ENCODE results near the gene GASK1B. TPM values are rescaled to one million over a fixed set of nuclear protein-coding genes. Genes with fewer than 3 reads are reported as not detected.

The GASK1B gene
- total RNA-seq, 2 experiments from 2014 or later: 0.25 to 5.1 TPM

- H2AFZ ChIP-seq (ENCODE audit: low read length): no peak overlapping the region
- no peaks in the 10 kb centered on the region for H3K4me1 ChIP-seq (ENCODE audit: insufficient read depth, low read length, poor library complexity, severe bottlenecking)
- intact Hi-C loops (cut with micrococcal nuclease; ENCODE audit: unreplicated experiment): no loop called here
- no peak for DNase-seq (ENCODE audit: low spot score)
- no peak for TF ChIP-seq CTCF (conservative IDR thresholded peaks at IDR 0.05; ENCODE audit: low read length)
- TF ChIP-seq EZH2phosphoT487 (IDR thresholded peaks at IDR 0.05; ENCODE audit: borderline replicate concordance, low read depth, low read length): no peak
- H3K9me3 ChIP-seq (ENCODE audit: low read length): no peaks in the 10 kb centered on the region
- H3K36me3 ChIP-seq (ENCODE audit: insufficient read depth, low read length): no peaks in the 10 kb centered on the region
- no peaks in the 10 kb centered on the region for H3K9me2 ChIP-seq (ENCODE audit: insufficient read depth, low read length)
- no peak overlapping the region for H3K4me3 ChIP-seq (ENCODE audit: low read depth, low read length, poor library complexity, severe bottlenecking)
- H3K79me2 ChIP-seq (ENCODE audit: insufficient read depth, low read depth, low read length): no peaks in the 10 kb centered on the region
- ChIA-PET POLR2A (no interaction called here), CTCF (ENCODE audit: unreplicated experiment) (no interaction called here)
- H3K27ac ChIP-seq (ENCODE audit: low read depth, low read length, poor library complexity, severe bottlenecking): no peak overlapping the region
- H3K4me2 ChIP-seq (ENCODE audit: low read length): no peak overlapping the region
- BruUV-seq (replicated peaks): no TSS peak
- H4K20me1 ChIP-seq (ENCODE audit: insufficient read depth, low read length): no peaks in the 10 kb centered on the region
Observed at GRCh38 chr4:158217763-158218162, 44.9 kb upstream of the GASK1B start.

GRCh38 chr4:158214856-158215255 lies 42.0 kb upstream of the GASK1B start:
- no peak overlapping the region for H3K27ac ChIP-seq (ENCODE audit: low read depth, low read length, poor library complexity, severe bottlenecking)
- no peak overlapping the region for H3K4me2 ChIP-seq (ENCODE audit: low read length)
- H3K4me3 ChIP-seq (ENCODE audit: low read depth, low read length, poor library complexity, severe bottlenecking): no peak overlapping the region
- POLR2A ChIA-PET: no interaction called here
- H3K36me3 ChIP-seq (ENCODE audit: insufficient read depth, low read length): no peaks in the 10 kb centered on the region
- no peaks in the 10 kb centered on the region for H3K4me1 ChIP-seq (ENCODE audit: insufficient read depth, low read length, poor library complexity, severe bottlenecking)
- CTCF ChIA-PET (ENCODE audit: unreplicated experiment): no interaction called here
- H3K79me2 ChIP-seq (ENCODE audit: insufficient read depth, low read depth, low read length): no peaks in the 10 kb centered on the region
- no peak overlapping the region for H2AFZ ChIP-seq (ENCODE audit: low read length)
- no peaks in the 10 kb centered on the region for H3K9me3 ChIP-seq (ENCODE audit: low read length)
- DNase-seq (ENCODE audit: low spot score): no peak
- no peaks in the 10 kb centered on the region for H4K20me1 ChIP-seq (ENCODE audit: insufficient read depth, low read length)
- no TSS peak for BruUV-seq (replicated peaks)
- no peak for TF ChIP-seq CTCF (conservative IDR thresholded peaks at IDR 0.05; ENCODE audit: low read length)
- no peak for TF ChIP-seq EZH2phosphoT487 (IDR thresholded peaks at IDR 0.05; ENCODE audit: borderline replicate concordance, low read depth, low read length)
- H3K9me2 ChIP-seq (ENCODE audit: insufficient read depth, low read length): no peaks in the 10 kb centered on the region
- intact Hi-C loops (cut with micrococcal nuclease; ENCODE audit: unreplicated experiment): no loop called here

GRCh38 chr4:158213466-158213865 lies 40.6 kb upstream of the GASK1B start:
- H3K4me2 ChIP-seq (ENCODE audit: low read length): no peak overlapping the region
- CTCF ChIA-PET (ENCODE audit: unreplicated experiment): no interaction called here
- no TSS peak for BruUV-seq (replicated peaks)
- no peak overlapping the region for H3K27ac ChIP-seq (ENCODE audit: low read depth, low read length, poor library complexity, severe bottlenecking)
- TF ChIP-seq CTCF (conservative IDR thresholded peaks at IDR 0.05; ENCODE audit: low read length) (no peak), EZH2phosphoT487 (IDR thresholded peaks at IDR 0.05; ENCODE audit: borderline replicate concordance, low read depth, low read length) (no peak)
- POLR2A ChIA-PET: interaction anchor here (0.7 to 1.3 kb wide), 4 partner anchors 9 to 28 kb away, joined by 3 to 4 read pairs (median 3); no protein-coding TSS in a partner anchor
- H3K9me3 ChIP-seq (ENCODE audit: low read length): no peaks in the 10 kb centered on the region
- no peaks in the 10 kb centered on the region for H3K79me2 ChIP-seq (ENCODE audit: insufficient read depth, low read depth, low read length)
- H3K9me2 ChIP-seq (ENCODE audit: insufficient read depth, low read length): no peaks in the 10 kb centered on the region
- H3K4me1 ChIP-seq (ENCODE audit: insufficient read depth, low read length, poor library complexity, severe bottlenecking): no peaks in the 10 kb centered on the region
- H4K20me1 ChIP-seq (ENCODE audit: insufficient read depth, low read length): no peaks in the 10 kb centered on the region
- DNase-seq (ENCODE audit: low spot score): no peak
- no peaks in the 10 kb centered on the region for H3K36me3 ChIP-seq (ENCODE audit: insufficient read depth, low read length)
- H2AFZ ChIP-seq (ENCODE audit: low read length): no peak overlapping the region
- H3K4me3 ChIP-seq (ENCODE audit: low read depth, low read length, poor library complexity, severe bottlenecking): no peak overlapping the region
- intact Hi-C loops (cut with micrococcal nuclease; ENCODE audit: unreplicated experiment): no loop called here
